HL-60 (cell line): Measurements from ENCODE around the gene ADD1.

Experiments
- DNase-seq, 2 experiments: peaks; one replicate each; pipeline ENCODE4 v3.0.0-alpha.2; 2010 to 2020; ENCODE audit warnings: low read depth in 1 of 2, low spot score in 1 of 2
- H3K27ac ChIP-seq: fragments of 250-450 bp; sonication (Bioruptor Pico); replicated peaks from 2 replicates; pipeline ENCODE4 v1.5.1; 2020; ENCODE audit warnings: mild to moderate bottlenecking, moderate library complexity
- H3K27me3 ChIP-seq: fragments of 250-450 bp; sonication (Bioruptor Pico); 2 replicates; pipeline ENCODE4 v1.5.1; 2021; ENCODE audit warnings: mild to moderate bottlenecking, moderate library complexity; ENCODE audit not compliant: insufficient read depth, poor library complexity, severe bottlenecking
- H3K4me3 ChIP-seq: replicated peaks from 2 replicates; pipeline ENCODE4 v1.5.1; 2011; ENCODE audit warnings: mild to moderate bottlenecking, control low read depth, low read length; ENCODE audit not compliant: insufficient read depth
- GABPA ChIP-seq: IDR thresholded peaks from 2 replicates; pipeline ENCODE4 v1.6.1; 2012; ENCODE audit warnings: low read depth
- POLR2AphosphoS5 ChIP-seq: IDR thresholded peaks from 2 replicates; pipeline ENCODE4 v1.6.1; 2012; ENCODE audit warnings: low read depth
- REST ChIP-seq: IDR thresholded peaks from 2 replicates; pipeline ENCODE4 v1.6.1; 2012; ENCODE audit warnings: low read depth; ENCODE audit not compliant: insufficient replicate concordance
- SPI1 ChIP-seq: IDR thresholded peaks from 2 replicates; pipeline ENCODE4 v1.6.1; 2012; ENCODE audit warnings: low read depth, mild to moderate bottlenecking, borderline replicate concordance
- TF ChIP-seq, protein P1 (sequence below): IDR thresholded peaks from one replicate; pipeline ENCODE4 v1.5.1; 2011; ENCODE audit warnings: low read length, control low read depth, inconsistent platforms; ENCODE audit not compliant: insufficient read depth

The ADD1 gene

GRCh38 chr4:2860391-2861348 lies 17.0 kb downstream of the ADD1 start:
- Histone ChIP-seq H3K27ac (peak overlapping the region; percentile 43), H3K27me3 (no peaks in the 10 kb centered on the region), H3K4me3 (no peak overlapping the region)
- DNase-seq = peak in 1 of 2 experiments; percentile 56
- no peak for TF ChIP-seq SPI1
- TF ChIP-seq REST = no peak
- TF ChIP-seq POLR2AphosphoS5 = no peak
- TF ChIP-seq, protein P1, sequence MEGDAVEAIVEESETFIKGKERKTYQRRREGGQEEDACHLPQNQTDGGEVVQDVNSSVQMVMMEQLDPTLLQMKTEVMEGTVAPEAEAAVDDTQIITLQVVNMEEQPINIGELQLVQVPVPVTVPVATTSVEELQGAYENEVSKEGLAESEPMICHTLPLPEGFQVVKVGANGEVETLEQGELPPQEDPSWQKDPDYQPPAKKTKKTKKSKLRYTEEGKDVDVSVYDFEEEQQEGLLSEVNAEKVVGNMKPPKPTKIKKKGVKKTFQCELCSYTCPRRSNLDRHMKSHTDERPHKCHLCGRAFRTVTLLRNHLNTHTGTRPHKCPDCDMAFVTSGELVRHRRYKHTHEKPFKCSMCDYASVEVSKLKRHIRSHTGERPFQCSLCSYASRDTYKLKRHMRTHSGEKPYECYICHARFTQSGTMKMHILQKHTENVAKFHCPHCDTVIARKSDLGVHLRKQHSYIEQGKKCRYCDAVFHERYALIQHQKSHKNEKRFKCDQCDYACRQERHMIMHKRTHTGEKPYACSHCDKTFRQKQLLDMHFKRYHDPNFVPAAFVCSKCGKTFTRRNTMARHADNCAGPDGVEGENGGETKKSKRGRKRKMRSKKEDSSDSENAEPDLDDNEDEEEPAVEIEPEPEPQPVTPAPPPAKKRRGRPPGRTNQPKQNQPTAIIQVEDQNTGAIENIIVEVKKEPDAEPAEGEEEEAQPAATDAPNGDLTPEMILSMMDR = no peak
- no peak for TF ChIP-seq GABPA

DNA sequence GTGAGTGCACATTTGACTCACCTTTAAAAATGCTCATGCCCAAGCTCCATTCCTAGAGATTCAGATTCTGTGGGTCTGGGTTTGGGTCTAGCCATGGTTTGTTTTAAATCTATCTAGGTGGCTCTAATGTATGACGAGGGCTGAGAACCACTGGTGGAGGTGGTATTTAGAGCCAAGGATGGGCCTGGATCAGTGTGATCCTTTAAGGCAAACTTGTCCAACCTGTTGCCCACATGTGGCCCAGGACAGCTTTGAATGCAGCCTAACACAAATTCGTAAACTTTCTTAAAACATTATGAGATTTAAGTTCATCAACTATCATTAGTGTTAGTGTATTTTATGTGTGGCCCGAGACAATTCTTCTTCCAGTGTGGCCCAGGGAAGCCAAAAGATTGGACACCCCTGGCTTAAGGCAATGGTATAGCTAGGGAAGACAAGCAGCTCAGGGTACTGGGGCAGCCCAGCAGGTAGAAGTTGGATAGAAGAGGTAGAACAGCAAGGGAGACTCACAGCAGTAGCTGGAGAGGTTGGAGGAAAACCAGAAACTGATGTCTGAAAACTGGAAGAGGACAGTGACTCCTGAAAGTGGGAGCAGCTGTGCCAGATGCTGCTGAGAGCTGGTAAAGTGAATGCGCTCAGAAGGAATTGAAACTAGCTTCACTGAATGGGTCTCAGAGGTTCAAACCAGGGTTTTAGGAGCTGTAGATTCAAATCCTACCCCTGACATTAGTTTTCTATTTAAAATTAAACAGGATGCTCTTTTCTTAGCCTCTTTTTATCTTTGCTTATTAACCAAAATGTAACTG lies 18.2 kb downstream of the ADD1 start:
- no peak for DNase-seq
- H3K4me3 ChIP-seq = no peak overlapping the region
- no peaks in the 10 kb centered on the region for H3K27me3 ChIP-seq
- peak overlapping the region; percentile 43; the same call in 1 of the 2 replicates for H3K27ac ChIP-seq
- TF ChIP-seq, protein P1 = no peak
- TF ChIP-seq REST (no peak), GABPA (no peak), SPI1 (no peak), POLR2AphosphoS5 (no peak)

- no peak for DNase-seq
- TF ChIP-seq SPI1 = no peak
- TF ChIP-seq, protein P1 = no peak
- no peak for TF ChIP-seq REST
- TF ChIP-seq GABPA = no peak
- TF ChIP-seq POLR2AphosphoS5 = no peak
- Histone ChIP-seq H3K27me3 (no peaks in the 10 kb centered on the region), H3K27ac (no peak overlapping the region), H3K4me3 (no peak overlapping the region)
Measured at GRCh38 chr4:2862528-2862927, 18.9 kb downstream of the ADD1 start.
